A673 (cell line): Measurements from ENCODE around the gene PAQR8. TPM values are rescaled to one million over a fixed set of nuclear protein-coding genes. Genes with fewer than 3 reads are reported as not detected.
A peak's percentile ranks its signal among the peaks of the same experiment; 100 is the strongest.

Experiments used
- BruUV-seq: library from RNA; stranded (reverse); fragments of 400-500 nt; replicated peaks from 2 replicates; lab custom pipeline; 2021; lab: Mats Ljungman, UMichigan
- CTCF ChIA-PET: fragments of 300-600 bp; sonication (Branson Sonifier 250); formaldehyde crosslinking; loops from one replicate; lab custom pipeline; 2022; ENCODE audit warnings: antibody characterized with exemption; lab: Charles Lee
- POLR2A ChIA-PET: fragments of 300-600 bp; sonication (Branson Sonifier 250); formaldehyde crosslinking; loops from one replicate; lab custom pipeline; 2022; ENCODE audit warnings: antibody characterized with exemption; ENCODE audit not compliant: low non-redundant PET; lab: Charles Lee
- DNase-seq: peaks from one replicate; pipeline ENCODE4 v3.0.0-alpha.2; 2015; ENCODE audit warnings: low spot score
- H3K27ac ChIP-seq: fragments of 200-600 bp; sonication (generic); 2 replicates; pipeline ENCODE4 v1.5.1; 2016; ENCODE audit warnings: mixed run types, low read depth, mild to moderate bottlenecking, mixed read lengths, antibody characterized with exemption, low read length; ENCODE audit not compliant: poor library complexity, severe bottlenecking
- H3K27me3 ChIP-seq: fragments of 200-600 bp; sonication (generic); replicated peaks from 2 replicates; pipeline ENCODE4 v1.6.1; 2017; ENCODE audit warnings: mixed run types, low read depth, mild to moderate bottlenecking, mixed read lengths, antibody characterized with exemption, low read length; ENCODE audit not compliant: insufficient read depth, poor library complexity
- H3K36me3 ChIP-seq: fragments of 200-600 bp; sonication (generic); 2 replicates; pipeline ENCODE4 v1.6.1; 2016; ENCODE audit warnings: mixed run types, mild to moderate bottlenecking, mixed read lengths, antibody characterized with exemption, low read length; ENCODE audit not compliant: insufficient read depth, poor library complexity, severe bottlenecking
- H3K4me1 ChIP-seq: fragments of 200-600 bp; sonication (generic); 2 replicates; pipeline ENCODE4 v1.6.1; 2017; ENCODE audit warnings: mixed run types, mild to moderate bottlenecking, mixed read lengths, antibody characterized with exemption, low read length; ENCODE audit not compliant: insufficient read depth, poor library complexity, severe bottlenecking
- H3K4me3 ChIP-seq: fragments of 200-600 bp; sonication (generic); 2 replicates; pipeline ENCODE4 v1.5.1; 2016; ENCODE audit warnings: low read depth, mixed run types, mild to moderate bottlenecking, mixed read lengths, low read length; ENCODE audit not compliant: poor library complexity, severe bottlenecking
- H3K9me3 ChIP-seq: fragments of 200-600 bp; sonication (generic); 2 replicates; pipeline ENCODE4 v1.6.1; 2016; ENCODE audit warnings: mixed run types, low read depth, mild to moderate bottlenecking, mixed read lengths, antibody characterized with exemption, low read length; ENCODE audit not compliant: poor library complexity, severe bottlenecking
- CTCF ChIP-seq: fragments of 300-800, 200-600 bp; sonication (generic); conservative IDR thresholded peaks from 2 replicates; pipeline ENCODE4 v1.5.1; 2017; ENCODE audit warnings: low read depth, mild to moderate bottlenecking, antibody characterized with exemption, low read length, moderate library complexity, mixed read lengths
- EZH2 ChIP-seq: fragments of 200-600 bp; sonication (generic); IDR thresholded peaks from 2 replicates; pipeline ENCODE4 v1.6.1; 2017; ENCODE audit warnings: borderline replicate concordance, low read depth, mild to moderate bottlenecking, mixed read lengths, antibody characterized with exemption, low read length; ENCODE audit not compliant: poor library complexity, severe bottlenecking
- intact Hi-C: fragments of 100-400 bp; cut with micrococcal nuclease; formaldehyde crosslinking; loops from one replicate; pipeline ENCODE4 v1.10.0; 2022; ENCODE audit not compliant: unreplicated experiment
- total RNA-seq: library from RNA; stranded (reverse); gene quantifications from 2 replicates; pipeline ENCODE4 v1.2.3, GENCODE V29; 2021

PAQR8 gene
- total RNA-seq, 1 experiment from 2014 or later: 1.5 TPM

- intact Hi-C loops: no loop called here
- DNase-seq: peak; percentile 54
- Histone ChIP-seq H3K4me3 (no peak overlapping the region), H3K27me3 (no peaks in the 10 kb centered on the region), H3K36me3 (no peaks in the 10 kb centered on the region), H3K9me3 (no peaks in the 10 kb centered on the region), H3K27ac (no peak overlapping the region), H3K4me1 (no peaks in the 10 kb centered on the region)
- no peak for TF ChIP-seq CTCF
- TF ChIP-seq EZH2: no peak
- CTCF ChIA-PET: no interaction called here
- no TSS peak for BruUV-seq
- POLR2A ChIA-PET: no interaction called here
These were observed 24.2 kb upstream of the PAQR8 start for GRCh38 chr6:52337633-52338290.

GRCh38 chr6:52340603-52340880 is 21.4 kb upstream of the PAQR8 start:
- no TSS peak for BruUV-seq
- H3K27ac ChIP-seq: no peak overlapping the region
- intact Hi-C loops: no loop called here
- POLR2A ChIA-PET: no interaction called here
- no peaks in the 10 kb centered on the region for H3K9me3 ChIP-seq
- CTCF ChIA-PET: no interaction called here
- no peaks in the 10 kb centered on the region for H3K27me3 ChIP-seq
- no peaks in the 10 kb centered on the region for H3K36me3 ChIP-seq
- TF ChIP-seq CTCF: no peak
- H3K4me3 ChIP-seq: no peak overlapping the region
- no peak for DNase-seq
- H3K4me1 ChIP-seq: no peaks in the 10 kb centered on the region

- TF ChIP-seq CTCF: no peak
- TF ChIP-seq EZH2: no peak
- ChIA-PET POLR2A (no interaction called here), CTCF (no interaction called here)
- Histone ChIP-seq H3K27me3 (no peaks in the 10 kb centered on the region), H3K9me3 (no peaks in the 10 kb centered on the region), H3K36me3 (no peaks in the 10 kb centered on the region), H3K4me1 (no peaks in the 10 kb centered on the region), H3K27ac (no peak overlapping the region), H3K4me3 (no peak overlapping the region)
- intact Hi-C loops: no loop called here
- no peak for DNase-seq
- BruUV-seq: no TSS peak
These were observed 20.2 kb upstream of the PAQR8 start for GRCh38 chr6:52341561-52342260.
